Measurements from ENCODE around the gene TRIM38.

TRIM38 gene

GRCh38 chr6:26028746-26029569 is 66.4 kb downstream of the TRIM38 start:
- Histone ChIP-seq H3K27me3 (ENCODE audit: insufficient read depth, low read depth) (no peaks in the 10 kb centered on the region), H2AFZ (ENCODE audit: low read depth) (no peak overlapping the region), H3K79me2 (ENCODE audit: insufficient read depth, low read depth) (peaks cover 14% of the 10 kb centered on the region), H3K4me1 (ENCODE audit: low read depth, poor library complexity, severe bottlenecking) (peaks cover 43% of the 10 kb centered on the region), H3K36me3 (ENCODE audit: insufficient read depth) (no peaks in the 10 kb centered on the region), H3K27ac (peak overlapping the region; percentile 99; the same call in 1 of the 2 replicates), H3K9ac (no peak overlapping the region), H4K20me1 (ENCODE audit: insufficient read depth) (no peaks in the 10 kb centered on the region), H3K4me3 (IDR thresholded peaks at IDR 0.05; ENCODE audit: insufficient read depth, low read depth, low read length) (no peak overlapping the region), H3K4me2 (peak overlapping the region; percentile 31; the same call in 1 of the 2 replicates)
- TF ChIP-seq CTCF (conservative IDR thresholded peaks at IDR 0.05; ENCODE audit: low read depth, low read length), result no peak

GRCh38 chr6:26029570-26029856 is 66.9 kb downstream of the TRIM38 start:
- no peaks in the 10 kb centered on the region for H3K27me3 ChIP-seq (ENCODE audit: insufficient read depth, low read depth)
- peak overlapping the region; percentile 31; the same call in 1 of the 2 replicates for H3K4me2 ChIP-seq
- no peak overlapping the region for H2AFZ ChIP-seq (ENCODE audit: low read depth)
- H3K9ac ChIP-seq, result no peak overlapping the region; the same call in 1 of the 2 replicates
- no peaks in the 10 kb centered on the region for H3K36me3 ChIP-seq (ENCODE audit: insufficient read depth)
- TF ChIP-seq CTCF (conservative IDR thresholded peaks at IDR 0.05; ENCODE audit: low read depth, low read length), result no peak
- H4K20me1 ChIP-seq (ENCODE audit: insufficient read depth), result no peaks in the 10 kb centered on the region
- peak overlapping the region; percentile 93; the same call in 1 of the 2 replicates for H3K27ac ChIP-seq
- H3K4me3 ChIP-seq (IDR thresholded peaks at IDR 0.05; ENCODE audit: insufficient read depth, low read depth, low read length), result no peak overlapping the region
- peaks cover 14% of the 10 kb centered on the region for H3K79me2 ChIP-seq (ENCODE audit: insufficient read depth, low read depth)
- H3K4me1 ChIP-seq (ENCODE audit: low read depth, poor library complexity, severe bottlenecking), result peaks cover 46% of the 10 kb centered on the region

- Histone ChIP-seq H3K4me2 (peak overlapping the region; percentile 31), H3K4me1 (ENCODE audit: low read depth, poor library complexity, severe bottlenecking) (peaks cover 49% of the 10 kb centered on the region), H3K27ac (peak overlapping the region; percentile 93; the same call in 1 of the 2 replicates), H3K79me2 (ENCODE audit: insufficient read depth, low read depth) (peaks cover 14% of the 10 kb centered on the region), H3K27me3 (ENCODE audit: insufficient read depth, low read depth) (no peaks in the 10 kb centered on the region), H3K9ac (peak overlapping the region; percentile 94; the same call in 1 of the 2 replicates), H3K4me3 (IDR thresholded peaks at IDR 0.05; ENCODE audit: insufficient read depth, low read depth, low read length) (no peak overlapping the region), H3K36me3 (ENCODE audit: insufficient read depth) (no peaks in the 10 kb centered on the region), H2AFZ (ENCODE audit: low read depth) (no peak overlapping the region), H4K20me1 (ENCODE audit: insufficient read depth) (no peaks in the 10 kb centered on the region)
- no peak for TF ChIP-seq CTCF (conservative IDR thresholded peaks at IDR 0.05; ENCODE audit: low read depth, low read length)
Observed at GRCh38 chr6:26029857-26030653, 67.5 kb downstream of the TRIM38 start.

GRCh38 chr6:26030716-26031115 is 68.1 kb downstream of the TRIM38 start:
- Histone ChIP-seq H3K4me2 (peak overlapping the region; percentile 73), H3K27me3 (ENCODE audit: insufficient read depth, low read depth) (no peaks in the 10 kb centered on the region), H3K36me3 (ENCODE audit: insufficient read depth) (no peaks in the 10 kb centered on the region), H3K4me3 (IDR thresholded peaks at IDR 0.05; ENCODE audit: insufficient read depth, low read depth, low read length) (no peak overlapping the region), H3K79me2 (ENCODE audit: insufficient read depth, low read depth) (peaks cover 14% of the 10 kb centered on the region), H3K9ac (peak overlapping the region; percentile 94), H2AFZ (ENCODE audit: low read depth) (no peak overlapping the region), H4K20me1 (ENCODE audit: insufficient read depth) (no peaks in the 10 kb centered on the region), H3K27ac (peak overlapping the region; percentile 93), H3K4me1 (ENCODE audit: low read depth, poor library complexity, severe bottlenecking) (peaks cover 42% of the 10 kb centered on the region)
- TF ChIP-seq CTCF (conservative IDR thresholded peaks at IDR 0.05; ENCODE audit: low read depth, low read length), result no peak
